Measurements from ENCODE around the gene UPK1A.
A peak's percentile ranks its signal among the peaks of the same experiment; 100 is the strongest.

UPK1A gene

GRCh38 chr19:35643255-35644205, 22.8 kb upstream of the UPK1A start:
- in situ Hi-C loops (cut with MboI; ENCODE audit: low pct_unique_long_range_greater_than_20kb, low sequenced_read_pairs, unreplicated experiment): no loop called here
- TF ChIP-seq CTCF (IDR thresholded peaks at IDR 0.05; ENCODE audit: extremely low read depth, insufficient read depth, missing control alignments): peak; percentile 28
- peak; percentile 91 for DNase-seq (ENCODE audit: low spot score)

GRCh38 chr19:35644206-35644986, 21.9 kb upstream of the UPK1A start:
- TF ChIP-seq CTCF (IDR thresholded peaks at IDR 0.05; ENCODE audit: extremely low read depth, insufficient read depth, missing control alignments): no peak
- peak; percentile 97 for DNase-seq (ENCODE audit: low spot score)
- in situ Hi-C loops (cut with MboI; ENCODE audit: low pct_unique_long_range_greater_than_20kb, low sequenced_read_pairs, unreplicated experiment): no loop called here

- in situ Hi-C loops (cut with MboI; ENCODE audit: low pct_unique_long_range_greater_than_20kb, low sequenced_read_pairs, unreplicated experiment): no loop called here
- peak; percentile 65 for DNase-seq (ENCODE audit: low spot score)
- no peak for TF ChIP-seq CTCF (IDR thresholded peaks at IDR 0.05; ENCODE audit: extremely low read depth, insufficient read depth, missing control alignments)
Observed at GRCh38 chr19:35644987-35645679, 21.2 kb upstream of the UPK1A start.

- no peak for TF ChIP-seq CTCF (IDR thresholded peaks at IDR 0.05; ENCODE audit: extremely low read depth, insufficient read depth, missing control alignments)
- in situ Hi-C loops (cut with MboI; ENCODE audit: low pct_unique_long_range_greater_than_20kb, low sequenced_read_pairs, unreplicated experiment): no loop called here
Observed at GRCh38 chr19:35645680-35646511, 20.4 kb upstream of the UPK1A start.

GRCh38 chr19:35648017-35648961, 18.0 kb upstream of the UPK1A start, which contains the start of gene COX6B1:
COX6B1 (plus strand) TSS chr19:35648323; CDS start chr19:35651244, 2,921 bp downstream.
- TF ChIP-seq CTCF (IDR thresholded peaks at IDR 0.05; ENCODE audit: extremely low read depth, insufficient read depth, missing control alignments): no peak
- in situ Hi-C loops (cut with MboI; ENCODE audit: low pct_unique_long_range_greater_than_20kb, low sequenced_read_pairs, unreplicated experiment): no loop called here
- peak; percentile 96 for DNase-seq (ENCODE audit: low spot score)

More at GRCh38 chr19:35645680-35646511, 20.4 kb upstream of the UPK1A start:
- no peak for DNase-seq (ENCODE audit: low spot score)

Measured in GM13977 (cell line).